ENCODE measurements around the gene ATG9A. TPM values are rescaled to one million over a fixed set of nuclear protein-coding genes. Genes with fewer than 3 reads are reported as not detected.

Gene ATG9A
- total RNA-seq, 3 donors from 2014 or later = 35.6 to 44.5 (median 37.0) TPM

DNA sequence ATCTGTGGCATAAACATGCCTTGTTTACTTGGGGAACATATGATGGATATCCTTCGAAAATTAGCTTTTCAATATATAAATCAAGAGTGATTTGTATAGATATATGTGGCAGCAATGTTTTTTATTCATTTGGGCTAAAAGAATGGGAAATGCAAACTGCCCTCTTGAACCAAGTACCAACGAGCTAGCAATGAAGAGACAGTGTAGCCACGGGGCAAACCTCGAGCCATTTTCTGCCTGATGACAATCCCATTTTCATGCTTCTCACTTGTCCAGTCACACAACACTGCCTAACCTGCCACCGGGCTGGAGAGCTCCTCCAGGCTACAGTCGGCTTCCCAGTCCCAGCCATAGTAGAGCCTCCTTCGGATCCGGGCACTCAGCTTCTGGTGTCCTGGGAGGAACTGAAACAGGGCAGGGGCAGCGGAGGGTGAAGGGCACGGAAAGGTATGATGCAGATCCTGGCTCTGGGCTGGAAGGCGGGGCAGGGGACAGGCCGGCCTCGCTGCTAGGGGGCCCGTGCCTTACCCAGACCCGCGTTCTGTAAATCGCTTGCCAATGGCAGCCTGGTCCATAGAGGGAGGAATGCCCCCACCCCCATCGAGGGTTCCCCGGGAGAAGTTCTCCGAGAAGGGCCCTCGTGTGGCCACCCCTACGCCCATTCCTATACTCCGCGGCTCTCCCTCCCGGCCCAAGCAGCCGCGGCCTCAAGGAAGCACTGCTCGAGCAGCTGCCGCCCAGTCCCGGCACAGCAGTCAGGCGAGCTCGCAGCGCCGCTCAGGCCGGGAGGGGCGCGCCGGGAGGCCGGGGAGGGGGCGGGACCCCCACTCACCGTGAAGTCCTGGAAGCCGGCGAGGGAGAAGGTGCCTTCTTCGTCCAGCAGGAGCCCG is 53.3 kb downstream of the ATG9A start:
- DNase-seq (ENCODE audit: low spot score in 2 of 2) = peak; percentile 35 to 58

DNA sequence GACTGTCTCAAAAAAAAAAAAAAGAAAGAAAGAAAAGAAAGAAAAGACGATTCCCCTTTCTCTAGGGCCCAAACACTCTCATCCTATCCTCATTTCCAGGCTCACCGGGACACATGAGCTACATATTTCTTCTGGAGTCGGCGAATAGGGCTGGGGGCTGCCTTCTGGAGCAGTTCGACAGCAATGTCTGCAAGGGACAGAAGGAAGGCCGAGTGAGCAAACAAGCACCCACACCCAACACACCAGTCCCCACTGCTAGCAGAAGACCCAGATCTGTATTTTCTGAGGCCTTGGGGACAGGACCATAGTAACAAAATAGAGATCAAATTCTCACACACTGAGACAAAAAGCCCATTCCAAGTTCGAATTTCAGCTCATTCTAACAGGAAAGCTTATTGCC is 54.0 kb downstream of the ATG9A start:
- Histone ChIP-seq H3K36me3 (no peaks in the 10 kb centered on the region), H3K27me3 (no peaks in the 10 kb centered on the region), H3K9me3 (no peaks in the 10 kb centered on the region), H3K4me3 (peak overlapping the region in 2 of 3 donors; percentile 90 to 92), H3K27ac (peak overlapping the region; percentile 97 to 99), H3K4me1 (peaks cover 0 to 19% of the 10 kb centered on the region in 2 donors)
- DNase-seq (ENCODE audit: low spot score in 2 of 2) = no peak
- TF ChIP-seq, protein P1, sequence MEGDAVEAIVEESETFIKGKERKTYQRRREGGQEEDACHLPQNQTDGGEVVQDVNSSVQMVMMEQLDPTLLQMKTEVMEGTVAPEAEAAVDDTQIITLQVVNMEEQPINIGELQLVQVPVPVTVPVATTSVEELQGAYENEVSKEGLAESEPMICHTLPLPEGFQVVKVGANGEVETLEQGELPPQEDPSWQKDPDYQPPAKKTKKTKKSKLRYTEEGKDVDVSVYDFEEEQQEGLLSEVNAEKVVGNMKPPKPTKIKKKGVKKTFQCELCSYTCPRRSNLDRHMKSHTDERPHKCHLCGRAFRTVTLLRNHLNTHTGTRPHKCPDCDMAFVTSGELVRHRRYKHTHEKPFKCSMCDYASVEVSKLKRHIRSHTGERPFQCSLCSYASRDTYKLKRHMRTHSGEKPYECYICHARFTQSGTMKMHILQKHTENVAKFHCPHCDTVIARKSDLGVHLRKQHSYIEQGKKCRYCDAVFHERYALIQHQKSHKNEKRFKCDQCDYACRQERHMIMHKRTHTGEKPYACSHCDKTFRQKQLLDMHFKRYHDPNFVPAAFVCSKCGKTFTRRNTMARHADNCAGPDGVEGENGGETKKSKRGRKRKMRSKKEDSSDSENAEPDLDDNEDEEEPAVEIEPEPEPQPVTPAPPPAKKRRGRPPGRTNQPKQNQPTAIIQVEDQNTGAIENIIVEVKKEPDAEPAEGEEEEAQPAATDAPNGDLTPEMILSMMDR (IDR thresholded peaks at IDR 0.05) = no peak
- no peak for TF ChIP-seq POLR2AphosphoS5 (IDR thresholded peaks at IDR 0.05)
- TF ChIP-seq POLR2A (IDR thresholded peaks at IDR 0.05) = no peak
- intact Hi-C loops (cut with DNase I; ENCODE audit: low total_unique reads) = loop anchor here (10.0 kb wide), 1 partner anchor 509 kb away; no protein-coding TSS in a partner anchor

More for the DNA sequence above, 53.3 kb downstream of the ATG9A start:
- Histone ChIP-seq H3K36me3 (no peaks in the 10 kb centered on the region), H3K4me1 (peaks cover 0 to 19% of the 10 kb centered on the region in 2 donors), H3K9me3 (no peaks in the 10 kb centered on the region), H3K27ac (peak overlapping the region; percentile 97 to 99), H3K4me3 (peak overlapping the region; percentile 77 to 92 (median 90)), H3K27me3 (no peaks in the 10 kb centered on the region)
- no peak for TF ChIP-seq POLR2A (IDR thresholded peaks at IDR 0.05)
- TF ChIP-seq, protein P1 (IDR thresholded peaks at IDR 0.05) = no peak
- TF ChIP-seq POLR2AphosphoS5 (IDR thresholded peaks at IDR 0.05) = no peak
- intact Hi-C loops (cut with DNase I; ENCODE audit: low total_unique reads) = loop anchor here (10.0 kb wide), 1 partner anchor 509 kb away; no protein-coding TSS in a partner anchor

DNA sequence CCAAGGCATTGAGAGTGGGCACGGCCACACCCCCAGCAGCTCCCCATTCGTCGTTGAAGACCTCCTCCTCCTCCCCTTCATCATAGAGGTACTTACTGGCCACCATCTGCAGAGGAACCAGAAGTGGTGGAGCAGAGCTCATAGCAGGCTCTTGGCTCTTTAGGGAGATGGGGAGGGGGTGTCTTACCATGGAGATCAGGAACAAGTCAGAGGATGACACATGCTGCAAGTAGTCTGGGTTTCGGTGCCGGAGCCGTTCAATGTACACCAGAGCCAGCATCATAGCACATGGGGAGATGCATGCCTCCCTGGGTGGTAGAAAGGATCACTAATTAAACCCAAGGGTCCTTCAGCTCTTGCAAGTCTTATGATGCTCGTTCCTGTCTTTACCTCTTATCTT is 54.6 kb downstream of the ATG9A start:
- TF ChIP-seq, protein P1 (IDR thresholded peaks at IDR 0.05) = no peak
- TF ChIP-seq POLR2A (IDR thresholded peaks at IDR 0.05) (no peak), POLR2AphosphoS5 (IDR thresholded peaks at IDR 0.05) (no peak)
- no peak for DNase-seq (ENCODE audit: low spot score in 2 of 2)
- no peaks in the 10 kb centered on the region for H3K9me3 ChIP-seq
- no peaks in the 10 kb centered on the region for H3K36me3 ChIP-seq
- intact Hi-C loops (cut with DNase I; ENCODE audit: low total_unique reads) = loop anchor here (10.0 kb wide), 1 partner anchor 510 kb away; no protein-coding TSS in a partner anchor
- no peak overlapping the region for H3K27ac ChIP-seq
- no peak overlapping the region for H3K4me3 ChIP-seq
- peaks cover 0 to 19% of the 10 kb centered on the region in 2 donors for H3K4me1 ChIP-seq
- H3K27me3 ChIP-seq = no peaks in the 10 kb centered on the region

DNA sequence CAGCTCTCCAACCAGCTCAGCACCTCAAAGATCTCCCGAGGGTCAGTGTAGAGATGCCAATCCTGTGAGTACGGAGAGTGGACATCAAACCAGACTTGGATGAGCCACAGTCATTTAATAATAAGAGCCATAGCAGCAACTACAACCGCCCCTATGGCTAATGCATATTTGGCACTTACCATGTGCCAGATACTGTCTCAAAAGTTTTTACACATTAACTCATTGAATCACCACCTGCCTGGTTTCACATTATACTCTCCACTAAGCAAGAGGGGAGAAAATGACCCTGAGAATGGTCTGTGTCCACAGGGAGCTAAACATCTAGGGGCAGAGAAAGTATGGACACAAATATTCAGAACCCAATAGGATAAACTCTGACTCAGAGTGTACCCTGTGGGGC is 55.3 kb downstream of the ATG9A start:
- Histone ChIP-seq H3K27ac (no peak overlapping the region), H3K36me3 (no peaks in the 10 kb centered on the region), H3K9me3 (no peaks in the 10 kb centered on the region), H3K4me1 (peaks cover 0 to 13% of the 10 kb centered on the region in 2 donors), H3K27me3 (no peaks in the 10 kb centered on the region), H3K4me3 (no peak overlapping the region)
- DNase-seq (ENCODE audit: low spot score in 2 of 2) = no peak
- TF ChIP-seq POLR2A (IDR thresholded peaks at IDR 0.05) = no peak
- TF ChIP-seq, protein P1 (IDR thresholded peaks at IDR 0.05) = no peak
- no peak for TF ChIP-seq POLR2AphosphoS5 (IDR thresholded peaks at IDR 0.05)
- intact Hi-C loops (cut with DNase I; ENCODE audit: low total_unique reads) = loop anchor here (10.0 kb wide), 1 partner anchor 511 kb away; no protein-coding TSS in a partner anchor

DNA sequence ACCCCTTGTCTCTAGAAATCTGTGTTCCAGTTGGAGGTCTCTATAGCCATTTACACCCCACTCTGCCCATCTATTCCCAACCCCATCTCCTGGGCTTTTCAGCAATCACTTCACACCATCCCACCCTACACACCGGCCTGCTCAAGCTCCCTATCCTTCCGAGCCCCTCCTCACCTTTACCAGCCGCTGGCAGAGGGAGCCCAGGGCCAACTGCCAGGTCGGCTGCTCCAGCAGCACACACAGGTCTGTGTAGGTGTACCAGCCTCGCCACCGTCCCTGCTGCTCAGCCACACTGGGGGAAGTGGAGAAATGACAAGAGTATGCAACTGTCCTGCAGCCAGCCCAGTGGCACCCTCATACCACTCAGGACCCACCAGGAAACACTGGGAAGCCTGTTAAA is 56.3 kb downstream of the ATG9A start:
- H3K4me3 ChIP-seq = no peak overlapping the region
- no peak for DNase-seq (ENCODE audit: low spot score in 2 of 2)
- H3K9me3 ChIP-seq = no peaks in the 10 kb centered on the region
- peaks cover 0 to 9% of the 10 kb centered on the region in 2 donors for H3K4me1 ChIP-seq
- TF ChIP-seq POLR2A (IDR thresholded peaks at IDR 0.05) = no peak
- intact Hi-C loops (cut with DNase I; ENCODE audit: low total_unique reads) = loop anchor here (10.0 kb wide), 1 partner anchor 512 kb away; no protein-coding TSS in a partner anchor
- H3K27me3 ChIP-seq = no peaks in the 10 kb centered on the region
- no peaks in the 10 kb centered on the region for H3K36me3 ChIP-seq
- H3K27ac ChIP-seq = no peak overlapping the region
